DND-41 (cell line): ENCODE results near the gene NUP153.

ENCODE experiments used
- ATAC-seq: fragments of 200-7000 bp; cut with Tn5 transposase; 3 replicates; pipeline ENCODE4 v1.9.1; 2021; ENCODE audit warnings: low read depth; ENCODE audit not compliant: insufficient read depth
- DNase-seq: peaks from one replicate; pipeline ENCODE4 v3.0.0-alpha.2; 2020
- H2AFZ ChIP-seq: 2 replicates; pipeline ENCODE4 v1.6.0; 2012; ENCODE audit warnings: low read depth, low read length
- H3K27ac ChIP-seq: 2 replicates; pipeline ENCODE4 v1.5.1; 2012; ENCODE audit warnings: low read length, inconsistent platforms
- H3K27me3 ChIP-seq: fragments of 200-600 bp; sonication (generic); 2 replicates; pipeline ENCODE4 v1.6.0; 2012; ENCODE audit warnings: low read length, mild to moderate bottlenecking, inconsistent platforms; ENCODE audit not compliant: insufficient read depth, poor library complexity
- H3K36me3 ChIP-seq: 2 replicates; pipeline ENCODE4 v1.5.1; 2012; ENCODE audit warnings: low read length, inconsistent platforms; ENCODE audit not compliant: insufficient read depth
- H3K4me1 ChIP-seq: 2 replicates; pipeline ENCODE4 v1.5.1; 2012; ENCODE audit warnings: mild to moderate bottlenecking, low read length; ENCODE audit not compliant: insufficient read depth
- H3K4me2 ChIP-seq: 2 replicates; pipeline ENCODE4 v1.6.0; 2012; ENCODE audit warnings: mild to moderate bottlenecking, moderate library complexity, low read length, inconsistent platforms; ENCODE audit not compliant: insufficient read depth
- H3K4me3 ChIP-seq, 2 experiments: fragments of 200-600 bp in 1 of 2; shearing (Covaris generic) in 1 of 2; 2 replicates each; pipeline ENCODE4 v1.5.1; 2012 to 2016; ENCODE audit warnings: inconsistent platforms in 2 of 2, low read length in 2 of 2, mild to moderate bottlenecking in 2 of 2, low read depth in 1 of 2, moderate library complexity in 1 of 2
- H3K79me2 ChIP-seq: 2 replicates; pipeline ENCODE4 v1.6.0; 2012; ENCODE audit warnings: low read length, inconsistent platforms; ENCODE audit not compliant: insufficient read depth
- H3K9ac ChIP-seq: 2 replicates; pipeline ENCODE4 v1.6.0; 2012; ENCODE audit warnings: low read depth, mild to moderate bottlenecking, inconsistent platforms, low read length, moderate library complexity
- H3K9me3 ChIP-seq: 2 replicates; pipeline ENCODE4 v1.5.1; 2012; ENCODE audit warnings: low read length, moderate library complexity, mild to moderate bottlenecking, inconsistent platforms; ENCODE audit not compliant: insufficient read depth, severe bottlenecking
- H4K20me1 ChIP-seq: 2 replicates; pipeline ENCODE4 v1.6.0; 2012; ENCODE audit warnings: low read length; ENCODE audit not compliant: insufficient read depth
- EZH2 ChIP-seq: IDR thresholded peaks from 3 replicates; pipeline ENCODE4 v1.6.1; 2012; ENCODE audit warnings: borderline replicate concordance, low read depth, mild to moderate bottlenecking, moderate library complexity, low read length, inconsistent platforms; ENCODE audit not compliant: severe bottlenecking
- TF ChIP-seq, protein P1 (sequence below): IDR thresholded peaks from 2 replicates; pipeline ENCODE4 v1.5.1; 2012; ENCODE audit warnings: borderline replicate concordance, low read length, moderate library complexity, mild to moderate bottlenecking; ENCODE audit not compliant: poor library complexity, severe bottlenecking; ENCODE audit errors: extremely low read depth

NUP153 gene

GRCh38 chr6:17688481-17688880 lies 18.2 kb downstream of the NUP153 start:
- Histone ChIP-seq H3K4me2 (no peak overlapping the region), H3K9me3 (no peaks in the 10 kb centered on the region), H2AFZ (no peak overlapping the region), H3K4me3 (no peak overlapping the region), H4K20me1 (peaks cover 92% of the 10 kb centered on the region), H3K4me1 (no peaks in the 10 kb centered on the region), H3K27me3 (no peaks in the 10 kb centered on the region), H3K27ac (no peak overlapping the region), H3K9ac (no peak overlapping the region), H3K36me3 (peaks cover 61% of the 10 kb centered on the region), H3K79me2 (peaks cover 98% of the 10 kb centered on the region)
- no peak for TF ChIP-seq EZH2
- TF ChIP-seq, protein P1, sequence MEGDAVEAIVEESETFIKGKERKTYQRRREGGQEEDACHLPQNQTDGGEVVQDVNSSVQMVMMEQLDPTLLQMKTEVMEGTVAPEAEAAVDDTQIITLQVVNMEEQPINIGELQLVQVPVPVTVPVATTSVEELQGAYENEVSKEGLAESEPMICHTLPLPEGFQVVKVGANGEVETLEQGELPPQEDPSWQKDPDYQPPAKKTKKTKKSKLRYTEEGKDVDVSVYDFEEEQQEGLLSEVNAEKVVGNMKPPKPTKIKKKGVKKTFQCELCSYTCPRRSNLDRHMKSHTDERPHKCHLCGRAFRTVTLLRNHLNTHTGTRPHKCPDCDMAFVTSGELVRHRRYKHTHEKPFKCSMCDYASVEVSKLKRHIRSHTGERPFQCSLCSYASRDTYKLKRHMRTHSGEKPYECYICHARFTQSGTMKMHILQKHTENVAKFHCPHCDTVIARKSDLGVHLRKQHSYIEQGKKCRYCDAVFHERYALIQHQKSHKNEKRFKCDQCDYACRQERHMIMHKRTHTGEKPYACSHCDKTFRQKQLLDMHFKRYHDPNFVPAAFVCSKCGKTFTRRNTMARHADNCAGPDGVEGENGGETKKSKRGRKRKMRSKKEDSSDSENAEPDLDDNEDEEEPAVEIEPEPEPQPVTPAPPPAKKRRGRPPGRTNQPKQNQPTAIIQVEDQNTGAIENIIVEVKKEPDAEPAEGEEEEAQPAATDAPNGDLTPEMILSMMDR, result no peak
- DNase-seq, result no peak
- no peak for ATAC-seq

- H3K9ac ChIP-seq, result no peak overlapping the region
- no peak for ATAC-seq
- peaks cover 69% of the 10 kb centered on the region for H3K36me3 ChIP-seq
- no peak overlapping the region for H3K27ac ChIP-seq
- H3K4me3 ChIP-seq, result no peak overlapping the region
- H3K4me2 ChIP-seq, result no peak overlapping the region
- no peak overlapping the region for H2AFZ ChIP-seq
- H4K20me1 ChIP-seq, result peaks cover 91% of the 10 kb centered on the region
- no peaks in the 10 kb centered on the region for H3K9me3 ChIP-seq
- DNase-seq, result no peak
- no peaks in the 10 kb centered on the region for H3K27me3 ChIP-seq
- peaks cover 98% of the 10 kb centered on the region for H3K79me2 ChIP-seq
- H3K4me1 ChIP-seq, result no peaks in the 10 kb centered on the region
- TF ChIP-seq, protein P1, result no peak
- TF ChIP-seq EZH2, result no peak
Observed at GRCh38 chr6:17687136-17687535, 19.6 kb downstream of the NUP153 start.

DNA sequence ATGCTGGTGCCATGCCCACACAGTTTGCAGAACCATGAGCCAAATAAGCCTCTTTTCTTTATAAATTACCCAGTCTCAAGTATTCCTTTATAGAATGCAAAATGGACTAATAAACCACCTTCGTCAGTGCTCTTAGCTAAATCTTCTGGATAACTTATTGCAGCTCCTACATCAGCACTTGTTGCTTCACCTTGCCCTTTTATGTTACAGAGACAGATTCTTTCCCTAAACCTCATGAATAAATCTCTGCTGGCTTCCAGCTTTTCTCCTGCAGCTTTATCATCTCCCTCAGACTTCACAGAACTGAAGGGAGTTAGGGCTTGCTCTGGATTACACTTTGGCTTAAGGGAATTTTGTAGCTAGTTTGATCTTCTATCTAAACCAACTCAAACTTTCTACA lies 22.6 kb downstream of the NUP153 start:
- ATAC-seq (no peak), DNase-seq (no peak)
- H4K20me1 ChIP-seq, result peaks cover 91% of the 10 kb centered on the region

More for the DNA sequence above, 22.6 kb downstream of the NUP153 start:
- Histone ChIP-seq H3K9ac (no peak overlapping the region), H3K27ac (no peak overlapping the region), H3K9me3 (no peaks in the 10 kb centered on the region), H2AFZ (no peak overlapping the region), H3K4me3 (no peak overlapping the region), H3K79me2 (peaks cover 98% of the 10 kb centered on the region), H3K27me3 (no peaks in the 10 kb centered on the region), H3K4me1 (no peaks in the 10 kb centered on the region), H3K36me3 (peaks cover 90% of the 10 kb centered on the region), H3K4me2 (no peak overlapping the region)
- TF ChIP-seq EZH2, result no peak
- TF ChIP-seq, protein P1, result no peak
